NT2/D1 (cell line): Measurements from ENCODE around the gene KRTAP5-9.

Source experiments
- SUZ12 ChIP-seq: IDR thresholded peaks from 2 replicates; pipeline ENCODE4 v1.6.1; 2011; ENCODE audit not compliant: insufficient read length, insufficient read depth; ENCODE audit errors: extremely low read depth
- YY1 ChIP-seq: IDR thresholded peaks from 2 replicates; pipeline ENCODE4 v1.6.1; 2011; ENCODE audit not compliant: insufficient read length, insufficient read depth
- ZNF274 ChIP-seq: IDR thresholded peaks from 2 replicates; pipeline ENCODE4 v1.6.1; 2011; ENCODE audit warnings: mild to moderate bottlenecking, low read depth, low read length

DNA sequence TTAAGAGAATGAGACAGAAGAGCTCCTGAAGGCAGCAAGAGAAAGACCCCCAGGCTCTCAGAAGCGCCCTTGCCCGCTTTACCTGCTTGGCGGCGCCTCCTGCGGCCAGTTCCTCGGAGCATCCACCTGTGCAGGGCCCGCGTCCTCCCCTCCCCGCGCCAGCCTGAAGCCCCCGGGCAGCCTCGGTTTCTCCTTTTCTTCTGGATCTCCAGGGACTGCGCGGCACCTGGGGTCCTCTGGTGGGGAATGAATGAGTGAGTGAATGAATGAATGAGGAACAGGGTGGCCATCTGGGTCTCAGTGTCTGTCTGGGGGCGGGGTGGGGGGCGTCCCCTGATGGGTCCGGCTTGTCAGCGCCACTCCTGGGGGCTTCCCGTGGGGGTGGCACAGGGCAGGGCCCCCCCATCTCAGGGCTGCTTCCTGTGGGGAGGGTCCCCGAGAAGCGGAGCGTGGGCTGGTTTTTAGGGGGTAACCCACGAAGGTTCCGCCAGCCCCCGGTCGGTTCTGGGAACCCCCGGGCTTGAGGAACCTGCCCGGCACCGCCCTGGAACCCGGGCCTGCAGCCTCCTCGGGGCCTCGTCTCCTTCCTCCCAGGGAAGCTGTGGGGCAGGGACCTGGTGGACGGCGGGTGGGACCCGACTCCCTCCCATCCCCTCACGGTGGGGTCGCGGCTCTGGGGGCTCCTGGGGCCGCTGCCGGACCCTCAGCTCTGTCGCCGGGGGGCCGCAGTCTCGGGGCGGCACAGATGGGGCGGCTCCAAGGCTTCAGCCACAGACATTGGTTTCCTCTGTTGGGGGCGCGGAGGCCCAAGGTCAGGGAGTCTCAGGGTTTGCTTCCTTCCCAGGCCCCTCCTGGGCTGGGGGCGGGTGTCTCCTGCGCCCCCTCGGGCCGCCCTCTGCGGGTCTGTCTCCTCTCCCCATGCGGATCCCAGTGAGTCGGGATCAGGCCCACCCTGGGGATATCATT lies 29.4 kb upstream of the KRTAP5-9 start:
- TF ChIP-seq YY1 = no peak
- no peak for TF ChIP-seq ZNF274
- no peak for TF ChIP-seq SUZ12
